SK-N-SH (cell line): ENCODE measurements around the gene DNAH5.

Experiments used
- ELF1 ChIP-seq: IDR thresholded peaks from 2 replicates; pipeline ENCODE4 v1.4.0; 2012
- EZH2phosphoT487 ChIP-seq: fragments of 200-600 bp; sonication (generic); IDR thresholded peaks from 2 replicates; pipeline ENCODE4 v1.6.1; 2017; ENCODE audit warnings: low read depth, mixed run types, mild to moderate bottlenecking, antibody characterized with exemption, moderate library complexity, borderline replicate concordance
- FOXJ3 ChIP-seq: sonication (generic); formaldehyde crosslinking; IDR thresholded peaks from 2 replicates; pipeline ENCODE4 v1.5.1; 2020; ENCODE audit warnings: mild to moderate bottlenecking, missing genetic modification reagents
- JUND ChIP-seq: IDR thresholded peaks from 2 replicates; pipeline ENCODE4 v1.4.0; 2012
- MXI1 ChIP-seq: IDR thresholded peaks from 2 replicates; pipeline ENCODE4 v1.6.1; 2012; ENCODE audit warnings: mild to moderate bottlenecking, low read depth, low read length, improper control_type of control experiment
- POLR2AphosphoS5 ChIP-seq: IDR thresholded peaks from 2 replicates; pipeline ENCODE4 v1.6.1; 2012; ENCODE audit warnings: low read depth, low read length
- RAD21 ChIP-seq: IDR thresholded peaks from 2 replicates; pipeline ENCODE4 v1.6.1; 2012; ENCODE audit warnings: mild to moderate bottlenecking, low read length
- RCOR1 ChIP-seq: fragments of 150-350 bp; IDR thresholded peaks from 2 replicates; pipeline ENCODE4 v1.6.1; 2017; ENCODE audit warnings: antibody characterized with exemption, low read length
- RFX5 ChIP-seq: IDR thresholded peaks from 2 replicates; pipeline ENCODE4 v1.6.1; 2012; ENCODE audit warnings: mild to moderate bottlenecking, improper control_type of control experiment, low read length
- TAF1 ChIP-seq: IDR thresholded peaks from 2 replicates; pipeline ENCODE4 v1.6.1; 2012; ENCODE audit warnings: low read depth, mild to moderate bottlenecking, low read length, moderate library complexity, borderline replicate concordance
- TEAD4 ChIP-seq: IDR thresholded peaks from 2 replicates; pipeline ENCODE4 v1.4.0; 2012; ENCODE audit warnings: mild to moderate bottlenecking, borderline replicate concordance; ENCODE audit not compliant: insufficient read depth
- TF ChIP-seq, protein P1 (sequence below): fragments of 200-600 bp; sonication (generic); IDR thresholded peaks from 2 replicates; pipeline ENCODE4 v1.6.1; 2017; ENCODE audit warnings: antibody characterized with exemption, mild to moderate bottlenecking, moderate library complexity
- TF ChIP-seq, protein P2 (sequence below): IDR thresholded peaks from 2 replicates; pipeline ENCODE4 v1.6.1; 2012; ENCODE audit warnings: mild to moderate bottlenecking, low read depth, low read length, moderate library complexity
- TF ChIP-seq, protein P3 (sequence below): IDR thresholded peaks from 2 replicates; pipeline ENCODE4; 2012

DNA sequence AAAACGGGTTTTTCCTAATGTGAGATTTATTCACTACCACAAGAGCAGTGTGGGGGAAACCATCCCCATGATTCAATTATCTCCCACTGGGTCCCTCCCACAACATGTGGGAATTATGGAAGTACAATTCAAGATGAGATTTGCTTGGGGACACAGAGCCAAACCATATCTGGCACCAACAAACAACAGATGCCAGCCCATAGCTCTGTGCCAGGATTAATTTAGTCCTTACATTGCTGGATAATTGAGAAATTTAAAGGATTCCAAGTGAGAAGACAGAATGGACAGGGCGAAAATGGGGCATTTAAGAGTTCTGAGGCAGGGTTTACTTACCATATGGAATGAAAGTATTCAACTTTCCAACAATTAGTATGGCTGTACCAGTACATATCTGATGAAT, 30.8 kb upstream of the DNAH5 start:
- TF ChIP-seq, protein P1, sequence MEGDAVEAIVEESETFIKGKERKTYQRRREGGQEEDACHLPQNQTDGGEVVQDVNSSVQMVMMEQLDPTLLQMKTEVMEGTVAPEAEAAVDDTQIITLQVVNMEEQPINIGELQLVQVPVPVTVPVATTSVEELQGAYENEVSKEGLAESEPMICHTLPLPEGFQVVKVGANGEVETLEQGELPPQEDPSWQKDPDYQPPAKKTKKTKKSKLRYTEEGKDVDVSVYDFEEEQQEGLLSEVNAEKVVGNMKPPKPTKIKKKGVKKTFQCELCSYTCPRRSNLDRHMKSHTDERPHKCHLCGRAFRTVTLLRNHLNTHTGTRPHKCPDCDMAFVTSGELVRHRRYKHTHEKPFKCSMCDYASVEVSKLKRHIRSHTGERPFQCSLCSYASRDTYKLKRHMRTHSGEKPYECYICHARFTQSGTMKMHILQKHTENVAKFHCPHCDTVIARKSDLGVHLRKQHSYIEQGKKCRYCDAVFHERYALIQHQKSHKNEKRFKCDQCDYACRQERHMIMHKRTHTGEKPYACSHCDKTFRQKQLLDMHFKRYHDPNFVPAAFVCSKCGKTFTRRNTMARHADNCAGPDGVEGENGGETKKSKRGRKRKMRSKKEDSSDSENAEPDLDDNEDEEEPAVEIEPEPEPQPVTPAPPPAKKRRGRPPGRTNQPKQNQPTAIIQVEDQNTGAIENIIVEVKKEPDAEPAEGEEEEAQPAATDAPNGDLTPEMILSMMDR = no peak
- TF ChIP-seq, protein P2, sequence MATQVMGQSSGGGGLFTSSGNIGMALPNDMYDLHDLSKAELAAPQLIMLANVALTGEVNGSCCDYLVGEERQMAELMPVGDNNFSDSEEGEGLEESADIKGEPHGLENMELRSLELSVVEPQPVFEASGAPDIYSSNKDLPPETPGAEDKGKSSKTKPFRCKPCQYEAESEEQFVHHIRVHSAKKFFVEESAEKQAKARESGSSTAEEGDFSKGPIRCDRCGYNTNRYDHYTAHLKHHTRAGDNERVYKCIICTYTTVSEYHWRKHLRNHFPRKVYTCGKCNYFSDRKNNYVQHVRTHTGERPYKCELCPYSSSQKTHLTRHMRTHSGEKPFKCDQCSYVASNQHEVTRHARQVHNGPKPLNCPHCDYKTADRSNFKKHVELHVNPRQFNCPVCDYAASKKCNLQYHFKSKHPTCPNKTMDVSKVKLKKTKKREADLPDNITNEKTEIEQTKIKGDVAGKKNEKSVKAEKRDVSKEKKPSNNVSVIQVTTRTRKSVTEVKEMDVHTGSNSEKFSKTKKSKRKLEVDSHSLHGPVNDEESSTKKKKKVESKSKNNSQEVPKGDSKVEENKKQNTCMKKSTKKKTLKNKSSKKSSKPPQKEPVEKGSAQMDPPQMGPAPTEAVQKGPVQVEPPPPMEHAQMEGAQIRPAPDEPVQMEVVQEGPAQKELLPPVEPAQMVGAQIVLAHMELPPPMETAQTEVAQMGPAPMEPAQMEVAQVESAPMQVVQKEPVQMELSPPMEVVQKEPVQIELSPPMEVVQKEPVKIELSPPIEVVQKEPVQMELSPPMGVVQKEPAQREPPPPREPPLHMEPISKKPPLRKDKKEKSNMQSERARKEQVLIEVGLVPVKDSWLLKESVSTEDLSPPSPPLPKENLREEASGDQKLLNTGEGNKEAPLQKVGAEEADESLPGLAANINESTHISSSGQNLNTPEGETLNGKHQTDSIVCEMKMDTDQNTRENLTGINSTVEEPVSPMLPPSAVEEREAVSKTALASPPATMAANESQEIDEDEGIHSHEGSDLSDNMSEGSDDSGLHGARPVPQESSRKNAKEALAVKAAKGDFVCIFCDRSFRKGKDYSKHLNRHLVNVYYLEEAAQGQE = no peak
- TF ChIP-seq JUND = no peak
- no peak for TF ChIP-seq POLR2AphosphoS5
- no peak for TF ChIP-seq FOXJ3
- TF ChIP-seq RCOR1 = no peak
- no peak for TF ChIP-seq TEAD4
- TF ChIP-seq TAF1 = no peak
- no peak for TF ChIP-seq MXI1
- no peak for TF ChIP-seq EZH2phosphoT487
- TF ChIP-seq ELF1 = no peak
- TF ChIP-seq RFX5 = no peak
- TF ChIP-seq, protein P3, sequence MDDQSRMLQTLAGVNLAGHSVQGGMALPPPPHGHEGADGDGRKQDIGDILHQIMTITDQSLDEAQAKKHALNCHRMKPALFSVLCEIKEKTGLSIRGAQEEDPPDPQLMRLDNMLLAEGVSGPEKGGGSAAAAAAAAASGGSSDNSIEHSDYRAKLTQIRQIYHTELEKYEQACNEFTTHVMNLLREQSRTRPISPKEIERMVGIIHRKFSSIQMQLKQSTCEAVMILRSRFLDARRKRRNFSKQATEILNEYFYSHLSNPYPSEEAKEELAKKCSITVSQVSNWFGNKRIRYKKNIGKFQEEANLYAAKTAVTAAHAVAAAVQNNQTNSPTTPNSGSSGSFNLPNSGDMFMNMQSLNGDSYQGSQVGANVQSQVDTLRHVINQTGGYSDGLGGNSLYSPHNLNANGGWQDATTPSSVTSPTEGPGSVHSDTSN = no peak
- TF ChIP-seq RAD21 = no peak
